Measurements from ENCODE around the gene LSM4. TPM values are rescaled to one million over a fixed set of nuclear protein-coding genes. Genes with fewer than 3 reads are reported as not detected.

LSM4 gene
- polyA plus RNA-seq, 2 donors: 96.9 to 113 TPM

- Histone ChIP-seq H3K9me3 (ENCODE audit: control insufficient read depth in 2 of 2, insufficient read depth in 1 of 2, low read depth in 1 of 2, low read length in 1 of 2) (no peaks in the 10 kb centered on the region), H3K4me1 (ENCODE audit: control insufficient read depth in 2 of 2, insufficient read depth in 2 of 2, low read length in 1 of 2) (peaks cover 0 to under 1% of the 10 kb centered on the region in 2 donors), H3K4me3 (ENCODE audit: low read depth in 1 of 2, low read length in 2 of 2) (no peak overlapping the region), H3K27ac (ENCODE audit: low read depth in 2 of 2, low read length in 1 of 2) (no peak overlapping the region), H3K27me3 (ENCODE audit: control insufficient read depth in 1 of 2, insufficient read depth in 2 of 2, low read length in 2 of 2) (no peaks in the 10 kb centered on the region), H3K36me3 (ENCODE audit: control insufficient read depth in 2 of 2, insufficient read depth in 2 of 2, low read length in 1 of 2) (peaks cover 7 to 24% of the 10 kb centered on the region in 2 donors)
- 92 to 93% methylated on average over 9 of the region's 9 CpGs for WGBS, 2 donors
Measured at GRCh38 chr19:18270326-18270725, 52.5 kb downstream of the LSM4 start.

DNA sequence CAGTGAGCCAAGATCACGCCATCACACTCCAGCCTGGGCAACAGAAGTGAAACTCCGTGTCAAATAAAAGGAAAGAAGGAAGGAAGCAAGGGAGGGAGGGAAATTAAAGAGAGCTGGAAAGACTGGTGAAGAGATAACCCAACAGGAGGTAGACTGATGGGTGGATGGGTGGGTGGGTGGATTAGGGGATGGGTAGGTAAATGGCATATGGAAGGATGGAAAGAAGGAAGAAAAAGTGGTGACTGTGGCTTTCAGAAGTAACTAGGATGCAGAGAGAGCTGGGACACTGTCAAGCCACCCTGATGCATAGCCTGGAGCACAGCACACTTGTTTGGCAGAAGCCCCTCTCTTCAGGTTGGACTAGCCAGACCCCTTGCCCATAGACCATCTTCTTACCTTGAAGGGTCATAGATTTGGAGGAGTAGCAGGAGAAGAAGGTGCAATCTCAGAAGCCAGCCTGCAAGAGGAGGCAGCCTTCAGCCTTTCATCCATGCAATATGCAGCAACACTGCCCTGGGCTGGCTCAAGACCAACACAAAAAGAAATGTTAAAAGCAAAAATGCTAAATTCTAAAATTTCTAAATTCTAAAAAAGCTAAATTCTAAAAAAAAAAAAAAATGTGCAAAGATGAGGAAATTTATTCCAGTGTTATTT lies 53.7 kb downstream of the LSM4 start:
- Histone ChIP-seq H3K9me3 (ENCODE audit: control insufficient read depth in 2 of 2, insufficient read depth in 1 of 2, low read depth in 1 of 2, low read length in 1 of 2) (no peaks in the 10 kb centered on the region), H3K27me3 (ENCODE audit: control insufficient read depth in 1 of 2, insufficient read depth in 2 of 2, low read length in 2 of 2) (no peaks in the 10 kb centered on the region), H3K4me3 (ENCODE audit: low read depth in 1 of 2, low read length in 2 of 2) (no peak overlapping the region), H3K36me3 (ENCODE audit: control insufficient read depth in 2 of 2, insufficient read depth in 2 of 2, low read length in 1 of 2) (peaks cover 7 to 35% of the 10 kb centered on the region in 2 donors), H3K27ac (ENCODE audit: low read depth in 2 of 2, low read length in 1 of 2) (no peak overlapping the region), H3K4me1 (ENCODE audit: control insufficient read depth in 2 of 2, insufficient read depth in 2 of 2, low read length in 1 of 2) (peaks cover 0 to 3% of the 10 kb centered on the region in 2 donors)
- 72 to 84% methylated on average over 2 of the region's 2 CpGs for WGBS, 2 donors

DNA sequence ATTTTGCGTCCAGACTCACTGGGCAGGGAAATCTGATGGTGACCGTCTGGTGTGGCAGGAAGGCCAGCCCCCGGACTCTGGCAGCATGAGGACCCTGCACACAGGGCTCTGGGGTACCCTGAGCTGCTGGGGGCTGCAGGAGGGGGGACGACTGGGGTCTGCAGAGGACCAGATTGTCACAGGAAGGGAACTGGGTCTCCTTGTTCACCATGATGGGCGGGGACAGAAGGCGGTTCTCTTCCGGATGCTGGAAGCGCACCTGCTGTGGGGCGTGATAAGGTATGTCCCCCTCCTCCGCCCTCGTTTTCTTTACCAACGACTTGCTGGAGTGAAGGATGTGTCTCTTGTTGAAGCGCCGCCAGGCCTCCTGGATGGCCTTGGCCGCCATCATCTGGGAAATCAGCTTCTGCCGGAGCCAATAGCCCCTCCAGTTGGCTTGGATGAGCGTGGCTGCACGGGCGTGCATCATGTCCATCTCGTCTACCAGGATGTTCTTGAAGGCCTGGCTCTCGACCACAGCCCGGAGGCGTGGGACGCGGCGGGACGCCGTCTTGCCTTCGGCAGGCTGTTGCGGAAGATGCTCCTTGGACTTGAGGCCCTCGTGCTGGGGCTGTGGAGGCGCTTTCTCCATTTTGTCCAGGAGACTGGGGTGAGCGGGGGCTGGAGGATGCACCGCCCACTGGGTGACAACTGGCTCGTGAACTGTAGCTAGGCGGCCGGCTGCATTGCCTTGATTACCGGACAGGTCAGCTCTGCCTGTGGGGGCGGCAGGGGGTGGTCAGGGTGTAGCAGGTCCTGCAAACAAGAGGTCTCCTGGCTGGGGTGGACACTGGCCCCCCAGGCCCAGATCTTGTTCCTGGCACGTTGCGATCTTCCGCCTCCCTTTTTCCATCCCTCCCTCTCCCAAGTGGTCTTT lies 55.8 kb downstream of the LSM4 start:
- peaks cover 7 to 43% of the 10 kb centered on the region in 2 donors for H3K36me3 ChIP-seq (ENCODE audit: control insufficient read depth in 2 of 2, insufficient read depth in 2 of 2, low read length in 1 of 2)
- H3K27me3 ChIP-seq (ENCODE audit: control insufficient read depth in 1 of 2, insufficient read depth in 2 of 2, low read length in 2 of 2): no peaks in the 10 kb centered on the region
- peaks cover 0 to 3% of the 10 kb centered on the region in 2 donors for H3K4me1 ChIP-seq (ENCODE audit: control insufficient read depth in 2 of 2, insufficient read depth in 2 of 2, low read length in 1 of 2)
- no peak overlapping the region for H3K4me3 ChIP-seq (ENCODE audit: low read depth in 1 of 2, low read length in 2 of 2)
- H3K9me3 ChIP-seq (ENCODE audit: control insufficient read depth in 2 of 2, insufficient read depth in 1 of 2, low read depth in 1 of 2, low read length in 1 of 2): no peaks in the 10 kb centered on the region
- 91 to 92% methylated on average over 42 of the region's 42 CpGs for WGBS, 2 donors
- H3K27ac ChIP-seq (ENCODE audit: low read depth in 2 of 2, low read length in 1 of 2): no peak overlapping the region

GRCh38 chr19:18265582-18265981 lies 57.3 kb downstream of the LSM4 start:
- Histone ChIP-seq H3K27me3 (ENCODE audit: control insufficient read depth in 1 of 2, insufficient read depth in 2 of 2, low read length in 2 of 2) (no peaks in the 10 kb centered on the region), H3K9me3 (ENCODE audit: control insufficient read depth in 2 of 2, insufficient read depth in 1 of 2, low read depth in 1 of 2, low read length in 1 of 2) (no peaks in the 10 kb centered on the region), H3K4me1 (ENCODE audit: control insufficient read depth in 2 of 2, insufficient read depth in 2 of 2, low read length in 1 of 2) (peaks cover 0 to 3% of the 10 kb centered on the region in 2 donors), H3K4me3 (ENCODE audit: low read depth in 1 of 2, low read length in 2 of 2) (no peak overlapping the region), H3K36me3 (ENCODE audit: control insufficient read depth in 2 of 2, insufficient read depth in 2 of 2, low read length in 1 of 2) (peaks cover 7 to 43% of the 10 kb centered on the region in 2 donors), H3K27ac (ENCODE audit: low read depth in 2 of 2, low read length in 1 of 2) (no peak overlapping the region)
- WGBS, 2 donors: 89 to 93% methylated on average over 7 of the region's 7 CpGs

DNA sequence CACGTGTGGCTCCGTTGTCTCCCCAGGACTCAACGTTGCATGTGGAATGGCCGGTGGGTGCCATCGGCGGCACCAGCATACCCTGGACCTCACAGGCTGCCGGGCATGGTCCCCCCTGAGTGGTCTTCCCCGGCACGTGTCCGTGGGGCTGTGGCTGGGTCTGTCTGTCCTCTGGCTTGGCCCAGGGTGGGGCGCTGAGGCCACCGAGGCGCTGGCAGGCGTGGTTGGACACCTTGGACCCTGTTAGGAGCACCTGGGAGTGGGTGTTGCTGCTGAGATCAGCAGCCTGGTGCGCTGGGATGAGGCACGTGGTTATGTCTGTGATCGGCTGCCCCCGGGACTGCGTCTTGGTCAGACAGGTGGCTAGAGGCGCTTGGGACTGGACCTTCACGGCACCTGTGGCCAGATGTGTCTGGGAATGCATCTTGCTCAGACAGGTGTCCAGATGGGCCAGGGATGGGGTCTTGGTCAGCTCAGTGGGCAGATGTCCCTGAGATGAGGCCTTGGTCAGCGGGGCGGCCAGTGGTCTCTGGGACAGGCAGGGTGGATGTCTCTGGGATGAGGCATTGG lies 57.8 kb downstream of the LSM4 start:
- no peak overlapping the region for H3K27ac ChIP-seq (ENCODE audit: low read depth in 2 of 2, low read length in 1 of 2)
- no peaks in the 10 kb centered on the region for H3K9me3 ChIP-seq (ENCODE audit: control insufficient read depth in 2 of 2, insufficient read depth in 1 of 2, low read depth in 1 of 2, low read length in 1 of 2)
- H3K36me3 ChIP-seq (ENCODE audit: control insufficient read depth in 2 of 2, insufficient read depth in 2 of 2, low read length in 1 of 2): peaks cover 7 to 43% of the 10 kb centered on the region in 2 donors
- no peaks in the 10 kb centered on the region for H3K27me3 ChIP-seq (ENCODE audit: control insufficient read depth in 1 of 2, insufficient read depth in 2 of 2, low read length in 2 of 2)
- H3K4me1 ChIP-seq (ENCODE audit: control insufficient read depth in 2 of 2, insufficient read depth in 2 of 2, low read length in 1 of 2): peaks cover 0 to 3% of the 10 kb centered on the region in 2 donors
- H3K4me3 ChIP-seq (ENCODE audit: low read depth in 1 of 2, low read length in 2 of 2): no peak overlapping the region
- 92 to 94% methylated on average over 23 of the region's 23 CpGs for WGBS, 2 donors

DNA sequence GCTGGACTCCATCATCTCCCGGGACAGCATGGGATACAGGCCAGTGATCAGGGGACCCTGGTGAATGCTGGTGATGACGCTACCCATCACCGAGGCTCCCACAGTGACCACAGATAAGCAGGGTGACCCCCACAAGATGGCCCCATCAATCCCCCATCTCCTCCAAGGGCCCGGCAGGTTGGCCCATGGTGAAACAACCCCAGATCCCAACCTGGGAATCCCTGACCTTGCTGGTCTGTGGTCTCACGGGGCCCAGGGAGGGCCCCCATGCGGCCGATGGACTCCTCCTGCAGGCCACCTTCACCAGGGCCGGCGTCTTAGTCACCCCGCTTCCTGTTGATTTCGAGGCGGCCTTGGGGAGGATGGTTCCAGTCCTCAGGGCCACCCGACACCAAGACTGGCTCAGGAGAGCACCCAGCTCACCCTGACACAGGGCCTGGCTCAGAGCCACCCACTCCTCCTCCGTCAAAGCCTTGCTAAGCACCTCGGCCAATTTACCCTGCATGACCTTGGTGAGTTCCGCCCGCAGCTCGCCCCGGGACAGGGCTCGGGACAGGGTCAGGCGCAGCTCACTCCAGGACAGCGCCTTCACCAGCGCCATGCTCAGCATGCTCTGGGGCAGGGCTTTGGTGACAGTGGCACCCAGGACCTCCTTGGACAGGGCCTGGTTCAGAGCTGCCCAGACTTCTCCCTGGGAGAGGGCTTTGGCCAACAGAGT lies 58.6 kb downstream of the LSM4 start:
- Histone ChIP-seq H3K36me3 (ENCODE audit: control insufficient read depth in 2 of 2, insufficient read depth in 2 of 2, low read length in 1 of 2) (peaks cover 7 to 43% of the 10 kb centered on the region in 2 donors), H3K27ac (ENCODE audit: low read depth in 2 of 2, low read length in 1 of 2) (no peak overlapping the region), H3K4me3 (ENCODE audit: low read depth in 1 of 2, low read length in 2 of 2) (no peak overlapping the region), H3K9me3 (ENCODE audit: control insufficient read depth in 2 of 2, insufficient read depth in 1 of 2, low read depth in 1 of 2, low read length in 1 of 2) (no peaks in the 10 kb centered on the region), H3K4me1 (ENCODE audit: control insufficient read depth in 2 of 2, insufficient read depth in 2 of 2, low read length in 1 of 2) (peaks cover 0 to 3% of the 10 kb centered on the region in 2 donors), H3K27me3 (ENCODE audit: control insufficient read depth in 1 of 2, insufficient read depth in 2 of 2, low read length in 2 of 2) (no peaks in the 10 kb centered on the region)
- WGBS, 2 donors: 86 to 90% methylated on average over 23 of the region's 23 CpGs

DNA sequence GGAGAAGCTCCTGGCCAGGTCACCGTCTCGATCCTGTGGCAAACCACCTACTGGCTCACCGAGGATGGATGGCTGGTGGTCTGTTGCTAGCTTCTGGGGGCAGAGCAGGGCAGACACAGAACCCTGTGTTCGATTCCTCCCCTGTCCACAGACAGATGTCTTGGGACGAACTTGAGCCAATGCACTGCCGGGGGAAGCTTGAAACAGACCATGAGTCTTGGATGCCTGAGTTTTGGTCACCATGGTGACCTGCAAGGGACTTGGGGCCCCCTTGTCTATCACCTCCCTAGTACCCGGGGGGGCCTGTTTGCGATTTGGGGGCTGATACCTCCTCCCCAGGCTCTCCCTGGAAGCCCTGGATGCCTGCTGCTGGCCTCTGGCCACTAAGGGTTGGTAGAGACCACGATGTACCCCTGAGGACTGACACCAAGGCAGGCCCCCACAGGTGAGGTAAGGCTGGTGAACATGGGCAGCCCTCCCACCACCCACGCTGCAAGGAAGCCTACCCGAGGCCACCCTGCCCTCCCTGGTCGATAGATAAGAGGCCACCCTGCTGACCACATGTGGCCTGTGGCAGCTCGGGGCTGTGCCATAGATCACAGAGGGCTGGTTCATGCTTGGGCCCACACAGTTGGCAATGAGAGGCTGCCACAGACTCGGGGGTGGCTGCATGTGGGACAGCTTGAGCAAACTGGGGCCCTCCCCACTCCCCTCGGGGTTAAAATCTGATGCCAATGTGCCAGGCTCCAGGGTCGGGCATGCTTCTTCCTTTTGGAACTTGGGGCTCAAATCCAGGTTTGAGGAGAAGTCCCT lies 59.3 kb downstream of the LSM4 start:
- 84 to 87% methylated on average over 16 of the region's 16 CpGs for WGBS, 2 donors

GRCh38 chr19:18262917-18263316 lies 60.0 kb downstream of the LSM4 start:
- H3K36me3 ChIP-seq (ENCODE audit: control insufficient read depth in 2 of 2, insufficient read depth in 2 of 2, low read length in 1 of 2): peaks cover 7 to 40% of the 10 kb centered on the region in 2 donors
- no peaks in the 10 kb centered on the region for H3K9me3 ChIP-seq (ENCODE audit: control insufficient read depth in 2 of 2, insufficient read depth in 1 of 2, low read depth in 1 of 2, low read length in 1 of 2)
- no peak overlapping the region for H3K27ac ChIP-seq (ENCODE audit: low read depth in 2 of 2, low read length in 1 of 2)
- H3K4me1 ChIP-seq (ENCODE audit: control insufficient read depth in 2 of 2, insufficient read depth in 2 of 2, low read length in 1 of 2): peaks cover 0 to 3% of the 10 kb centered on the region in 2 donors
- H3K4me3 ChIP-seq (ENCODE audit: low read depth in 1 of 2, low read length in 2 of 2): no peak overlapping the region
- WGBS, 2 donors: 94% methylated on average over 10 of the region's 10 CpGs
- H3K27me3 ChIP-seq (ENCODE audit: control insufficient read depth in 1 of 2, insufficient read depth in 2 of 2, low read length in 2 of 2): no peaks in the 10 kb centered on the region

More for the DNA sequence above, 59.3 kb downstream of the LSM4 start:
- Histone ChIP-seq H3K36me3 (ENCODE audit: control insufficient read depth in 2 of 2, insufficient read depth in 2 of 2, low read length in 1 of 2) (peaks cover 7 to 43% of the 10 kb centered on the region in 2 donors), H3K27ac (ENCODE audit: low read depth in 2 of 2, low read length in 1 of 2) (no peak overlapping the region), H3K9me3 (ENCODE audit: control insufficient read depth in 2 of 2, insufficient read depth in 1 of 2, low read depth in 1 of 2, low read length in 1 of 2) (no peaks in the 10 kb centered on the region), H3K4me3 (ENCODE audit: low read depth in 1 of 2, low read length in 2 of 2) (no peak overlapping the region), H3K4me1 (ENCODE audit: control insufficient read depth in 2 of 2, insufficient read depth in 2 of 2, low read length in 1 of 2) (peaks cover 0 to 3% of the 10 kb centered on the region in 2 donors), H3K27me3 (ENCODE audit: control insufficient read depth in 1 of 2, insufficient read depth in 2 of 2, low read length in 2 of 2) (no peaks in the 10 kb centered on the region)

Measured in esophagus (tissue), 2 donors.